ENCODE data around the gene EBF4. TPM values are rescaled to one million over a fixed set of nuclear protein-coding genes. Genes with fewer than 3 reads are reported as not detected.

The EBF4 gene
- total RNA-seq, 3 donors from 2014 or later, result 1.6 to 22.0 (median 22.0) TPM

DNA sequence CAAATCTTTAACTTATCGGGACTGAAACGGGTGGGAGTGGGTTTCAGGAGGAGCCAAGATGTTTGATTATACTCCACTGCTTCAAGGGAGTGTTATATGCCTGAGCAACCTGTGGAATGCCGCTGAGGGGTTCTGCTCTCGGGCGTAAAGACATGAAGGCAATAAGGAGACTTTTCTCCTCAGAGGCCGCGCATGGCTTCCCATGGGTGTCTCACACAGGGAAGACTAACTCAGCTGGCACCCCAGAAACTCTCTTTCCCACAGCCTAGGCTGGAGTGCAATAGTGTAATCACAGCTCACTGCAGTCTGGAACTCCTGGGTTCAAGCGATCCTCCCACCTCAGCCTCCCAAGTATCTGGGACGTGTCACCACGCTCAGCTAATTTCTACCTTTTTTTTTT lies 117.1 kb downstream of the EBF4 start:
- Histone ChIP-seq H3K9me3 (no peaks in the 10 kb centered on the region), H3K4me1 (no peaks in the 10 kb centered on the region), H3K36me3 (no peaks in the 10 kb centered on the region), H3K27me3 (peaks cover 0 to 17% of the 10 kb centered on the region in 2 donors), H3K4me3 (no peak overlapping the region), H3K27ac (no peak overlapping the region)
- TF ChIP-seq CTCF (IDR thresholded peaks at IDR 0.05) (no peak), POLR2AphosphoS5 (IDR thresholded peaks at IDR 0.05) (no peak), POLR2A (IDR thresholded peaks at IDR 0.05) (no peak)
- intact Hi-C loops (cut with DNase I; ENCODE audit: low total_unique reads), result no loop called here
- DNase-seq (ENCODE audit: low spot score in 2 of 2), result no peak

Other genes with a start within 250 kb of the EBF4 start
- gene SNRPB, start 222.0 kb upstream of the EBF4 start, total RNA-seq, result 100 to 1,000 TPM; 124 to 207 (median 179) TPM
- gene ZNF343, start 183.9 kb upstream of the EBF4 start, total RNA-seq, result 10 to 100 TPM in 2 of 3 donors, 1 to 10 TPM in 1; 8.8 to 18.4 (median 14.0) TPM
- under 1 TPM; 0.15 to 0.96 (median 0.33) TPM for gene TMC2, start 156.2 kb upstream of the EBF4 start, total RNA-seq
- gene NOP56, start 40.1 kb upstream of the EBF4 start, total RNA-seq, result 100 to 1,000 TPM in 1 of 3 donors, 10 to 100 TPM in 2; 77.1 to 137 (median 94.8) TPM
- gene IDH3B, start 28.6 kb upstream of the EBF4 start, total RNA-seq, result 100 to 1,000 TPM; 114 to 119 (median 115) TPM
- 10 to 100 TPM; 23.1 to 45.4 (median 28.5) TPM for gene CPXM1, start 107.8 kb downstream of the EBF4 start, total RNA-seq
- gene C20orf141, start 122.2 kb downstream of the EBF4 start, total RNA-seq, result not detected
- under 1 TPM in 1 of 3 donors, not detected in 2; under 0.01 TPM for gene TMEM239, start 123.6 kb downstream of the EBF4 start, total RNA-seq
- 10 to 100 TPM; 23.4 to 38.0 (median 36.6) TPM for gene PCED1A, start 147.9 kb downstream of the EBF4 start, total RNA-seq
- gene VPS16, start 148.0 kb downstream of the EBF4 start, total RNA-seq, result 10 to 100 TPM; 25.3 to 34.7 (median 33.8) TPM
- gene PTPRA, start 180.7 kb downstream of the EBF4 start, total RNA-seq, result 100 to 1,000 TPM in 1 of 3 donors, 10 to 100 TPM in 2; 89.1 to 102 (median 96.0) TPM